GM12801 (cell line): ENCODE measurements around the gene FOSL1.

Experiments
- TF ChIP-seq, protein P1 (sequence below): IDR thresholded peaks from one replicate; pipeline ENCODE4 v1.5.1; 2011; ENCODE audit warnings: control low read depth; ENCODE audit not compliant: insufficient read length; ENCODE audit errors: extremely low read depth

Gene FOSL1

GRCh38 chr11:65870706-65871681 lies 29.2 kb downstream of the FOSL1 start:
- TF ChIP-seq, protein P1, sequence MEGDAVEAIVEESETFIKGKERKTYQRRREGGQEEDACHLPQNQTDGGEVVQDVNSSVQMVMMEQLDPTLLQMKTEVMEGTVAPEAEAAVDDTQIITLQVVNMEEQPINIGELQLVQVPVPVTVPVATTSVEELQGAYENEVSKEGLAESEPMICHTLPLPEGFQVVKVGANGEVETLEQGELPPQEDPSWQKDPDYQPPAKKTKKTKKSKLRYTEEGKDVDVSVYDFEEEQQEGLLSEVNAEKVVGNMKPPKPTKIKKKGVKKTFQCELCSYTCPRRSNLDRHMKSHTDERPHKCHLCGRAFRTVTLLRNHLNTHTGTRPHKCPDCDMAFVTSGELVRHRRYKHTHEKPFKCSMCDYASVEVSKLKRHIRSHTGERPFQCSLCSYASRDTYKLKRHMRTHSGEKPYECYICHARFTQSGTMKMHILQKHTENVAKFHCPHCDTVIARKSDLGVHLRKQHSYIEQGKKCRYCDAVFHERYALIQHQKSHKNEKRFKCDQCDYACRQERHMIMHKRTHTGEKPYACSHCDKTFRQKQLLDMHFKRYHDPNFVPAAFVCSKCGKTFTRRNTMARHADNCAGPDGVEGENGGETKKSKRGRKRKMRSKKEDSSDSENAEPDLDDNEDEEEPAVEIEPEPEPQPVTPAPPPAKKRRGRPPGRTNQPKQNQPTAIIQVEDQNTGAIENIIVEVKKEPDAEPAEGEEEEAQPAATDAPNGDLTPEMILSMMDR: no peak

- TF ChIP-seq, protein P1: no peak
Measured at GRCh38 chr11:65870307-65870658, 29.9 kb downstream of the FOSL1 start.

DNA sequence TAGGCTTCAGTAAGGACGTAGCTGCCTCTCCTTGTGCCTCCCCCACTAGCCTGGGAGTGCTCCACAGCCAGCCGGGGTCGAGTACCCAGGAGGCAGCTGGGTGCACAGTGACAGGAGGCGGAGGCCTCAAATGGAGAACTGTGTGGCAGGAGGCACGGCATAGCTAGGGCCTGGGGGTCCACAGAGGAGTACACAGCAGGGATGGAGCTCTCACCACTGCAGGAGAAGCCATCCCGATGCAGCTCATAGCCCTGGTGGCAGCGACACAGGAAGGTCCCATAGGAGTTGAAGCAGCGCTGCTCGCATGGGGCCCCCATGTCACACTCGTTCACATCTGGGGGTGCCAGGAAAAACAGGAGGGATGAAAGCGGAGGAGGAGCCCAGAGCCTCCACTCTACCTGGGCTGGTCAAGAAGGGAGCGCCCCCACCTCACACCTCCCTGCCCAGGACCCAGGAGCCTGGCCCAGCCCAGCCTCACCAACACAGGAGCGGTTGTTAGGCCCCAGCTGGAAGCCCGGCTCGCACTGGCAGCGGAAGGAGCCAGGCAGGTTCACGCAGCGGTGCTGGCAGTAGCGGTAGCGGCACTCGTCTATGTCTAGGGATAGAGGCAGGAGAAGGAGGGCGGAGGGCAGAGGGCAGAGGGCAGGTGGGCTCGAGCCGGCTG lies 30.4 kb downstream of the FOSL1 start:
- TF ChIP-seq, protein P1: no peak

DNA sequence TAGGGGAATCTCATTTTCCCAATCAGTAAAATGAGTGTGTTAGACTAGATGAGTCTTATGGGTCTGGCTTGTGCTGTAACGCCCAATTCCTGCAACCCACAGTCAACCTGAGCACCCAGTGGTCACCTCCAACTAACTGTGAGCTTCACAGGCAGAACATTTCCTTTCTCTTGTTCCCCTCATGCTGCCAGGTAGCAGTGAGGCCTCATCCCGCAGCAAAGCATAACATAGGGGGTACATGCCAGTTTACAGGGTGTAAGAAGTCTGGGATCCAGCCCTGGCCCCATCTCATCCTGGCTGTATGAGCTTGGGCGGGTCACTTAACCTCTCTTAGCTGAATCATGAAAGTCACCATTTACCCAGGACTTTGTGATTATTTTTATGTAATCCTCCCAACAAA lies 31.3 kb downstream of the FOSL1 start:
- TF ChIP-seq, protein P1: no peak

DNA sequence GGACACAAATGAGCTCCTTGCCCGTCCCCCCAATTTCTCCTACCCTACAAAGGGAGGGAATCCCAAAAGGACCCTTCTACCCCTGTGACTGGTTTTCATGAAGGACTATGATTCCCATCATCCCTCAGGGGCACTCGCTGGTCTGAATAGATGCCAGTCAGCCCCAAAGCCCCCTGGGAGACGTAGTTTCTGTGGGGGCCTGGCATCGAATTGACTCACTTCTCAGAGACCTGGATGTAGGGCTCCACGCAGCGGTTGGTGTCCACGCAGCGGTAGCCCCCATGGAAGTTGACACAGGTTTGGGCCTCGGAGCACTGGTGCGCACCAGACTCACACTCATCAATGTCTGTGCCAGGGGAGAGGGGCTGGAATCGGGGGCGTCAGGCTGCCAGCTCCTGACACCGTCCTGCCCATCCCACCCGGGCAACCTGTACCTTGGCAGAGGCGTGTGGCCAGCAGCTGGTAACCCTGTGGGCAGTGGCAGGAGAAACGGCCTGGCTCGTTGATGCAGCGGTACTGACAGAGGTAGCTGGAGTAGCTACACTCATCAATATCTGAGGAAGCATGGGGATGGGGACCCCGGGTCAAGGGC lies 32.0 kb downstream of the FOSL1 start:
- TF ChIP-seq, protein P1: no peak

DNA sequence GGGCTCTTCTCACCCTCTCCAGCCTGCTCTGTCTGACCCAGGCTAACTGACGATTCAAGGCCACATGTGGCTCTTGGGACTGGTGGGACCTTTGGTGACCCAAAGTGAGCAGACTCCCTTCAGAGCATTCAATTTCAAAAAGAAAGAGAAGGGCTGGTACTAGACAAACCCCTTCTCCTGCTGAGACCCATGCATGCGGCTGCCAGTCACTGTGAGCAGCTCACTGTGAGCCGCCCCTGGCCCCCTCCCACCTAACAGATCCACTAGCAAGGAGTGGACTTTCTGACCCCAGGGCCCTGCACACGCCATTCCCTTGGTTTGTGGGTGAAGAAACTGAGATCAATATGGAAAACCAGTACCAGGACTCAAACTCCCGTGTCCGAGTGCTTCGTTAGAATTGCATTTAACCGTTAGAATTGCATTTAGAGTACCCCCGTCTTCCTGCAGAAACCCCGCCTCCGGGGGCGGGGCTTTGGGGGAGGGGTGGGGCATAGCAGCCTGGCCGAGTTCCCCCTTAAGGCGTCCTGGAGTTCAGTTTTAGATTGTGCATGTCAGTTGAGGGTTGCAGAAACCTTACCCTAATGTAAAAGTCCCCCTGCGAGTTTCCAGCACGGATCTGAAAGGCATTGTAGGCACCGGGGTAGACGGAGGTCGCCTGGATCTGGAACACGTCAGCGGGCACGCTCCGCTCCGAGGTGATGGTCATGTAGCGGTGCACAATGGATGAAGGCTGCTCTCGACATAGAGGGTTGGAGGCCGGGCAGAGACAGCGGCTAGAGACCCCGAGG lies 32.7 kb downstream of the FOSL1 start:
- TF ChIP-seq, protein P1: no peak
